Upper lobe of left lung (tissue), 4 donors: ENCODE measurements around the gene ADCY3.

ENCODE experiments used
- CTCF ChIP-seq, 6 experiments: fragments of 450-650 bp in 4 of 6; fragments of 200-600 bp in 2 of 6; sonication (generic) in 2 of 6; IDR thresholded peaks; one replicate each; pipeline ENCODE4 v1.5.1; 2016 to 2019; ENCODE audit warnings: antibody characterized with exemption in 6 of 6
- POLR2AphosphoS5 ChIP-seq, 2 donors: sonication (generic); formaldehyde crosslinking; IDR thresholded peaks; one replicate each; pipeline ENCODE4 v1.5.1; 2017; ENCODE audit warnings: antibody characterized with exemption in 2 of 2

- no peak for TF ChIP-seq CTCF (IDR thresholded peaks at IDR 0.05)
- no peak for TF ChIP-seq POLR2AphosphoS5 (IDR thresholded peaks at IDR 0.05)
Measured at GRCh38 chr2:24919506-24920097, 435 bp downstream of the ADCY3 start.
